Body of pancreas (tissue), 4 donors: ENCODE measurements around the gene ALDH7A1. TPM values are rescaled to one million over a fixed set of nuclear protein-coding genes. Genes with fewer than 3 reads are reported as not detected.

Source experiments
- ATAC-seq: fragments of 150-250 bp; one replicate; pipeline ENCODE4 v1.9.1; 2016
- DNase-seq, 4 donors: peaks; one replicate each; pipeline ENCODE4 v3.0.0-alpha.2; 2019
- H3K27ac ChIP-seq, 4 donors: fragments of 200-600 bp; sonication (generic); 1 replicate in 3 of 4; 2 replicates in 1 of 4; pipeline versions ENCODE4 v1.5.1 to v1.6.1; 2016 to 2019; ENCODE audit warnings: mild to moderate bottlenecking in 1 of 4, mixed read lengths in 1 of 4, moderate library complexity in 1 of 4
- H3K27me3 ChIP-seq, 2 donors: fragments of 200-600 bp; sonication (generic); one replicate each; pipeline ENCODE4 v1.6.0; 2016; ENCODE audit warnings: mild to moderate bottlenecking in 1 of 2
- H3K36me3 ChIP-seq, 2 donors: fragments of 200-600 bp; sonication (generic); replicated peaks in 1 of 2; 2 replicates each; pipeline ENCODE4 v1.5.1; 2016; ENCODE audit warnings: low read depth in 2 of 2; ENCODE audit not compliant: insufficient read depth in 1 of 2
- H3K4me1 ChIP-seq: fragments of 200-600 bp; sonication (generic); one replicate; pipeline ENCODE4 v1.6.0; 2016
- H3K4me3 ChIP-seq, 2 donors: fragments of 200-600 bp; sonication (generic); 1 replicate in 1 of 2; 2 replicates in 1 of 2; pipeline ENCODE4 v1.5.1; 2016 to 2019
- H3K9me3 ChIP-seq, 3 donors: fragments of 200-600 bp; sonication (generic); 1 replicate in 2 of 3; 2 replicates in 1 of 3; pipeline ENCODE4 v1.5.1; 2016
- POLR2A ChIP-seq, 3 donors: fragments of 450-650 bp; IDR thresholded peaks; one replicate each; pipeline ENCODE4 v1.6.1; 2016; ENCODE audit warnings: antibody characterized with exemption in 3 of 3, mild to moderate bottlenecking in 2 of 3
- WGBS, 2 donors: methylation state at CpG; one replicate each; pipeline ENCODE4 v1.1.5; 2017; 5-methylcytosine and 5-hydroxymethylcytosine counted together
- intact Hi-C: fragments of 100-400 bp; cut with DNase I; formaldehyde crosslinking; loops from one replicate; pipeline ENCODE4 v1.15.1; 2023
- total RNA-seq, 2 donors: library from RNA; depleted of rRNA; stranded (reverse); fragments of >200 nt; gene quantifications; one replicate each; pipeline ENCODE4 v1.1.0, GENCODE V29; 2016
- TF ChIP-seq, protein P1 (sequence below), 7 experiments: fragments of 450-650 bp in 4 of 7; fragments of 200-600 bp in 3 of 7; sonication (generic) in 3 of 7; IDR thresholded peaks; one replicate each; pipeline ENCODE4 v1.5.1; 2016 to 2019; ENCODE audit warnings: antibody characterized with exemption in 7 of 7

ALDH7A1 gene
- total RNA-seq, 2 donors from 2014 or later, result 19.1 to 27.0 TPM

GRCh38 chr5:126589536-126590297 lies 5.3 kb downstream of the ALDH7A1 start:
- Histone ChIP-seq H3K36me3 (no peaks in the 10 kb centered on the region), H3K27ac (no peak overlapping the region), H3K4me3 (no peak overlapping the region), H3K9me3 (no peaks in the 10 kb centered on the region), H3K4me1 (peaks cover 14% of the 10 kb centered on the region), H3K27me3 (no peaks in the 10 kb centered on the region)
- DNase-seq (no peak), ATAC-seq (no peak)
- intact Hi-C loops, result no loop called here
- TF ChIP-seq POLR2A (IDR thresholded peaks at IDR 0.05), result no peak
- 92 to 98% methylated on average over 13 to 26 of the region's 28 CpGs for WGBS, 2 donors

- Histone ChIP-seq H3K9me3 (no peaks in the 10 kb centered on the region), H3K4me3 (no peak overlapping the region), H3K27me3 (no peaks in the 10 kb centered on the region), H3K4me1 (no peaks in the 10 kb centered on the region), H3K27ac (no peak overlapping the region), H3K36me3 (peaks cover 0 to 2% of the 10 kb centered on the region in 2 donors)
- TF ChIP-seq POLR2A (IDR thresholded peaks at IDR 0.05), result no peak
- DNase-seq (no peak), ATAC-seq (no peak)
- intact Hi-C loops, result no loop called here
- 60 to 67% methylated on average over 9 of the region's 9 CpGs for WGBS, 2 donors
Observed at GRCh38 chr5:126587551-126588390, 7.2 kb downstream of the ALDH7A1 start.

DNA sequence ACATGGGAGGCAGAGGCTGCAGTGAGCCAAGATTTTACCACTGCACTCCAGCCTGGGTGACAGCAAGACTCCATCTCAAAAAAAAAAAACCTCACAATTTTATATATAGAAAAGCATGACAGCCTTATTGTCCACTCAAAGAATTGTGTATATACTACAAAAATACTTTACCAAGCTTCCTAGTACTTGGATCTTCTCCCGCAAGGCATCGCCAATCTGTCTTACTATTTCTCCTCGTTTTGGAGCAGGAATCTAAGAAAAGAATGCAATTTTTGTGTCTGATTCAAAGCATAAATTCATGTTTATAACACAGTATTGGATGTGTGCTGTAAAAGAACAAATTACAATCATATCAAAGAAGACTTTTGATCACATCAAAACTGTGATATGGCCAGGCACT lies 11.3 kb downstream of the ALDH7A1 start:
- WGBS, 2 donors, result 92 to 93% methylated on average over 3 of the region's 3 CpGs
- ATAC-seq, result no peak

GRCh38 chr5:126579716-126580115 lies 15.3 kb downstream of the ALDH7A1 start:
- ATAC-seq (no peak), DNase-seq (no peak)
- TF ChIP-seq, protein P1, sequence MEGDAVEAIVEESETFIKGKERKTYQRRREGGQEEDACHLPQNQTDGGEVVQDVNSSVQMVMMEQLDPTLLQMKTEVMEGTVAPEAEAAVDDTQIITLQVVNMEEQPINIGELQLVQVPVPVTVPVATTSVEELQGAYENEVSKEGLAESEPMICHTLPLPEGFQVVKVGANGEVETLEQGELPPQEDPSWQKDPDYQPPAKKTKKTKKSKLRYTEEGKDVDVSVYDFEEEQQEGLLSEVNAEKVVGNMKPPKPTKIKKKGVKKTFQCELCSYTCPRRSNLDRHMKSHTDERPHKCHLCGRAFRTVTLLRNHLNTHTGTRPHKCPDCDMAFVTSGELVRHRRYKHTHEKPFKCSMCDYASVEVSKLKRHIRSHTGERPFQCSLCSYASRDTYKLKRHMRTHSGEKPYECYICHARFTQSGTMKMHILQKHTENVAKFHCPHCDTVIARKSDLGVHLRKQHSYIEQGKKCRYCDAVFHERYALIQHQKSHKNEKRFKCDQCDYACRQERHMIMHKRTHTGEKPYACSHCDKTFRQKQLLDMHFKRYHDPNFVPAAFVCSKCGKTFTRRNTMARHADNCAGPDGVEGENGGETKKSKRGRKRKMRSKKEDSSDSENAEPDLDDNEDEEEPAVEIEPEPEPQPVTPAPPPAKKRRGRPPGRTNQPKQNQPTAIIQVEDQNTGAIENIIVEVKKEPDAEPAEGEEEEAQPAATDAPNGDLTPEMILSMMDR (IDR thresholded peaks at IDR 0.05), result no peak
- TF ChIP-seq POLR2A (IDR thresholded peaks at IDR 0.05), result no peak
- WGBS, 2 donors, result 63 to 81% methylated on average over 2 of the region's 2 CpGs
- Histone ChIP-seq H3K27ac (no peak overlapping the region), H3K9me3 (no peaks in the 10 kb centered on the region), H3K4me1 (no peaks in the 10 kb centered on the region), H3K27me3 (no peaks in the 10 kb centered on the region), H3K4me3 (no peak overlapping the region), H3K36me3 (peaks cover 0 to 14% of the 10 kb centered on the region in 2 donors)
- intact Hi-C loops, result no loop called here

More for the DNA sequence above, 11.3 kb downstream of the ALDH7A1 start:
- TF ChIP-seq POLR2A (IDR thresholded peaks at IDR 0.05), result no peak
- TF ChIP-seq, protein P1 (IDR thresholded peaks at IDR 0.05), result no peak
- Histone ChIP-seq H3K27ac (no peak overlapping the region), H3K27me3 (no peaks in the 10 kb centered on the region), H3K4me3 (no peak overlapping the region), H3K36me3 (peaks cover 0 to 12% of the 10 kb centered on the region in 2 donors), H3K4me1 (no peaks in the 10 kb centered on the region), H3K9me3 (no peaks in the 10 kb centered on the region)
- DNase-seq, result no peak
- intact Hi-C loops, result no loop called here

DNA sequence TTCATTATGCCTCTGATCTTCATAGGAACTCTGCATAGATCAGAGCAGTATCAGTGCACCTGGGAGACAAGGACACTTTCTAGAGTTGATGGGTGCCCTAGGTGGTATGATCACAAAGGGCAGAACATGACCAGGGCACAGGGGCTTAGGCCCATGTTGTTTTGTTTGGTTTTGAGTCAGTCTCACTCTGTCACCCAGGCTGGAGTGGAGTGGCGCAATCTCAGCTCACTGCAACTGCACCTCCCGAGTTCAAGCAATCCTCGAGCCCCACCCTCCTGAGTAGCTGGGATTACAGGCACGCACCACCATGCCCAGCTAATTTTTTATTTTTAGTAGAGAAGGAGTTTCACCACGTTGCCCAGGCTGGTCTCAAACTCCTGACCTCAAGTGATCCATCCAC lies 17.6 kb downstream of the ALDH7A1 start:
- peaks cover 0 to 12% of the 10 kb centered on the region in 2 donors for H3K36me3 ChIP-seq
- DNase-seq (no peak), ATAC-seq (no peak)
- no peaks in the 10 kb centered on the region for H3K4me1 ChIP-seq
- intact Hi-C loops, result no loop called here
- no peak overlapping the region for H3K27ac ChIP-seq
- TF ChIP-seq, protein P1 (IDR thresholded peaks at IDR 0.05), result no peak
- TF ChIP-seq POLR2A (IDR thresholded peaks at IDR 0.05), result no peak
- no peaks in the 10 kb centered on the region for H3K9me3 ChIP-seq
- H3K27me3 ChIP-seq, result no peaks in the 10 kb centered on the region
- WGBS, 2 donors, result 89 to 98% methylated on average over 5 of the region's 5 CpGs
- H3K4me3 ChIP-seq, result no peak overlapping the region
